OCI-LY7 (cell line): ENCODE results near the gene ANKRD34B. TPM values are rescaled to one million over a fixed set of nuclear protein-coding genes. Genes with fewer than 3 reads are reported as not detected.

Experiments
- BruUV-seq: library from RNA; stranded (reverse); fragments of 400-500 nt; replicated peaks from 2 replicates; lab custom pipeline; 2021; lab: Mats Ljungman, UMichigan
- CTCF ChIA-PET: fragments of 300-600 bp; sonication (Branson Sonifier 250); formaldehyde crosslinking; loops from one replicate; lab custom pipeline; 2022; ENCODE audit warnings: antibody characterized with exemption; ENCODE audit not compliant: unreplicated experiment; lab: Charles Lee
- POLR2A ChIA-PET: fragments of 300-600 bp; sonication (Branson Sonifier 250); formaldehyde crosslinking; loops from one replicate; lab custom pipeline; 2022; ENCODE audit warnings: antibody characterized with exemption; lab: Charles Lee
- DNase-seq: peaks from one replicate; pipeline ENCODE4 v3.0.0-alpha.2; 2015; ENCODE audit warnings: low spot score
- H2AFZ ChIP-seq: fragments of 200-600 bp; sonication (generic), shearing (Covaris generic); 2 replicates; pipeline ENCODE4 v1.6.1; 2014; ENCODE audit warnings: mild to moderate bottlenecking, antibody characterized with exemption, low read length, moderate library complexity
- H3K27ac ChIP-seq: fragments of 200-600 bp; sonication (generic); 2 replicates; pipeline ENCODE4 v1.5.1; 2014; ENCODE audit warnings: mixed run types, low read depth, mild to moderate bottlenecking, moderate library complexity, low read length, inconsistent platforms; ENCODE audit not compliant: poor library complexity, severe bottlenecking
- H3K36me3 ChIP-seq: fragments of 200-600 bp; sonication (generic); 2 replicates; pipeline ENCODE4 v1.6.1; 2014; ENCODE audit warnings: mild to moderate bottlenecking, antibody characterized with exemption, low read length, moderate library complexity, mixed read lengths; ENCODE audit not compliant: insufficient read depth
- H3K4me1 ChIP-seq: fragments of 200-600 bp; sonication (generic); 2 replicates; pipeline ENCODE4 v1.5.1; 2014; ENCODE audit warnings: mild to moderate bottlenecking, low read length; ENCODE audit not compliant: insufficient read depth, poor library complexity, severe bottlenecking
- H3K4me2 ChIP-seq: fragments of 200-600 bp; sonication (generic); 2 replicates; pipeline ENCODE4 v1.6.1; 2014; ENCODE audit warnings: mild to moderate bottlenecking, low read length
- H3K4me3 ChIP-seq: fragments of 200-600 bp; sonication (generic); 2 replicates; pipeline ENCODE4 v1.5.1; 2014; ENCODE audit warnings: mild to moderate bottlenecking, low read depth, low read length; ENCODE audit not compliant: poor library complexity, severe bottlenecking
- H3K79me2 ChIP-seq: fragments of 200-600 bp; sonication (generic); 2 replicates; pipeline ENCODE4 v1.6.1; 2016; ENCODE audit warnings: low read depth, mild to moderate bottlenecking, low read length, moderate library complexity, mixed read lengths; ENCODE audit not compliant: insufficient read depth
- H3K9me2 ChIP-seq: fragments of 200-600 bp; sonication (generic); 2 replicates; pipeline ENCODE4 v1.6.1; 2016; ENCODE audit warnings: mild to moderate bottlenecking, low read length, mixed read lengths; ENCODE audit not compliant: insufficient read depth
- H3K9me3 ChIP-seq: fragments of 200-600 bp; sonication (generic); 2 replicates; pipeline ENCODE4 v1.6.1; 2014; ENCODE audit warnings: mild to moderate bottlenecking, mixed run types, low read length, mixed read lengths
- H4K20me1 ChIP-seq: fragments of 200-600 bp; sonication (generic); 2 replicates; pipeline ENCODE4 v1.6.1; 2014; ENCODE audit warnings: mild to moderate bottlenecking, antibody characterized with exemption, low read length, moderate library complexity, mixed read lengths; ENCODE audit not compliant: insufficient read depth
- CTCF ChIP-seq: fragments of 200-600 bp; sonication (generic); conservative IDR thresholded peaks from 2 replicates; pipeline ENCODE4 v1.5.1; 2014; ENCODE audit warnings: mild to moderate bottlenecking, antibody characterized with exemption, low read length, moderate library complexity, mixed read lengths
- EZH2phosphoT487 ChIP-seq: fragments of 200-600 bp; sonication (generic); IDR thresholded peaks from 2 replicates; pipeline ENCODE4 v1.6.1; 2018; ENCODE audit warnings: low read depth, borderline replicate concordance, mild to moderate bottlenecking, mixed run types, antibody characterized with exemption, low read length, moderate library complexity, mixed read lengths
- intact Hi-C: fragments of 100-400 bp; cut with micrococcal nuclease; formaldehyde crosslinking; loops from one replicate; pipeline ENCODE4 v1.10.0; 2022; ENCODE audit not compliant: unreplicated experiment
- total RNA-seq, 2 experiments: library from RNA; depleted of rRNA in 1 of 2; stranded (reverse); fragments of >200 nt in 1 of 2; shearing (Covaris generic) in 1 of 2; gene quantifications; 2 replicates each; pipeline ENCODE4 v1.2.3, GENCODE V29; 2014 to 2022

The ANKRD34B gene
- total RNA-seq, 2 experiments from 2014 or later: not detected

DNA sequence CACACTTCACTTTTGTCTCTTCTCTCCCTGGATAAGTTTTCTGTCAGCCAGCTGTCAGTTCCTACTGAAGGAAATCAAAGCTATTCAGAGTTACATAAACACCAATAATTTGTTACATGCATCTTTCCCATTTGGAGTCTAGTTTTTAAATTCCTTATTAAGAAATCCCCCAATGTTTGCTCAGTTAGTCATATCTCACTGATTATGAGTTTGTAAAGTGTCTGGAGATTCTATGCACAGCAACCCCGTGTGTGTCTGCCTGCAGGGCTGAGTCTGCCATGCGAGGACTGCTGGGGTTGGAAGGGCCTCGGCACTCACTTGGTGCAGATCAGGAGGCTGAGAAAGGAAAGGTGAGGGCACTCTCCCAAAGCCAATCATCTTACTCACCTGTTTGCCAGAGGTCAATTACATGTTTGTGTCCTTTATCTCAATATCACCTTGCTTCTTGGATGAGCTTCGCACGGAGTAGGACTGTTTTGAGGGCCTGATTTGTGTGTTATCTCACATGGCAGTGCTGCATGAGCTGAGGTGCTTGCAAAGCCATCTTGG lies 3.3 kb downstream of the ANKRD34B start:
- Histone ChIP-seq H3K79me2 (no peaks in the 10 kb centered on the region), H3K9me2 (no peaks in the 10 kb centered on the region), H3K4me1 (no peaks in the 10 kb centered on the region), H3K36me3 (no peaks in the 10 kb centered on the region), H3K4me2 (no peak overlapping the region), H4K20me1 (no peaks in the 10 kb centered on the region), H3K9me3 (no peaks in the 10 kb centered on the region), H2AFZ (no peak overlapping the region), H3K27ac (no peak overlapping the region), H3K4me3 (no peak overlapping the region)
- POLR2A ChIA-PET: interaction anchor here (0.6 to 0.9 kb wide), 2 partner anchors 20 to 540 kb away, joined by 3 to 5 read pairs; no protein-coding TSS in a partner anchor
- intact Hi-C loops: no loop called here
- TF ChIP-seq EZH2phosphoT487 (no peak), CTCF (no peak)
- no peak for DNase-seq
- CTCF ChIA-PET: no interaction called here
- BruUV-seq: no TSS peak

DNA sequence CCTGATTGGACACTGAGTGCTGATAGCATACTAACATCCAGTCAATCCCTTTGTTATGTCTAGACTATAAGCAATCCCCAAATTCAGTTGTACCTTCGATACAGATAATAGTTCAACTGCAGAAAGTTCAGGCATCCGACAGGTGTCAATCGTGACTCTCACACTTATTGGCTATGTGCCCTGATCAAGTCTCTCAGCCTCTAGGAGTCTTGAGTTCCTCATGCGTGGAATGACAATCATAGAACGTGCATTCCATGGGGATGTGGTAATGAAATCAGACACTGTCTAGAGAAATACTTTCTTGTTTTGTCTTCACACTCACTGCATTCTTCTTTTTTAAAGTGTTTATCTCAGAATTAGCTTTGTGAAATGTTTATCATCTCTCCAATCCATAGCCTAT lies 4.8 kb downstream of the ANKRD34B start:
- no peak for TF ChIP-seq EZH2phosphoT487
- TF ChIP-seq CTCF: no peak
- Histone ChIP-seq H3K36me3 (no peaks in the 10 kb centered on the region), H3K9me2 (no peaks in the 10 kb centered on the region), H3K79me2 (no peaks in the 10 kb centered on the region), H3K4me1 (no peaks in the 10 kb centered on the region), H3K4me3 (no peak overlapping the region), H3K4me2 (no peak overlapping the region), H2AFZ (no peak overlapping the region), H3K27ac (no peak overlapping the region), H4K20me1 (no peaks in the 10 kb centered on the region), H3K9me3 (no peaks in the 10 kb centered on the region)
- no peak for DNase-seq
- BruUV-seq: no TSS peak
- POLR2A ChIA-PET: no interaction called here
- intact Hi-C loops: no loop called here
- CTCF ChIA-PET: no interaction called here

DNA sequence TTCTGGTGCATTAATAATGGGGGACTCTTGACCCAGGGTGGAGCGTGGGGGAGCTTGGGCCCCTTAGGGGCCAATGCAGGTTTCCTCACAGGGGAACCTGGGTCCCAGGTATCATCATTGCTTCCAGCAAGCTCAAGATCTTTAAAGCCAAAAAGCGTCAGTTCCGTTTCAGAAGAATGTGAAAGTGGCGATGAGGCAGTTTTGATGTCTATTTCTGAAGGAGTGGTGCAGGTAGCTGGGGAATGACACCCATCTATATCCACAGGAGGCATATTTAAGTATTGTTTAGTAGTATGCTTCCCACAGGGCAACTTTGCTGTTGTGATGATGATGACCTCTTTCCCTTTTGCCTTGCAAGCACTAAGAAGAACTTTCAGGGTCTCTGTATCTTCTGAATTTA lies 10.8 kb downstream of the ANKRD34B start:
- no peak for DNase-seq
- Histone ChIP-seq H3K9me2 (no peaks in the 10 kb centered on the region), H2AFZ (no peak overlapping the region), H3K4me3 (no peak overlapping the region), H3K4me2 (no peak overlapping the region), H3K4me1 (no peaks in the 10 kb centered on the region), H3K27ac (no peak overlapping the region), H3K79me2 (no peaks in the 10 kb centered on the region), H3K9me3 (no peaks in the 10 kb centered on the region), H3K36me3 (no peaks in the 10 kb centered on the region), H4K20me1 (no peaks in the 10 kb centered on the region)
- ChIA-PET POLR2A (no interaction called here), CTCF (no interaction called here)
- TF ChIP-seq CTCF: no peak
- TF ChIP-seq EZH2phosphoT487: no peak
- BruUV-seq: no TSS peak
- intact Hi-C loops: no loop called here
